ENCODE data around the gene FOXP3. TPM values are rescaled to one million over a fixed set of nuclear protein-coding genes. Genes with fewer than 3 reads are reported as not detected.
"Not testable (repeated sequence)": the region's sequence is repeated elsewhere in the genome, so short reads cannot be mapped to it uniquely, and the experiment has no call there.

FOXP3 gene
- total and polyA plus RNA-seq, 2 of the 8 experiments (the other 6 are each of a cell fraction or from before 2014, with no cell fraction given), result 0.37 to 0.54 TPM

GRCh38 chrX:49307775-49308174 is 43.3 kb upstream of the FOXP3 start:
- H3K79me1 ChIP-seq (ENCODE audit: low read depth, low read length); DNase-seq (ENCODE audit: low read depth in 1 of 2, low spot score in 2 of 2); H3K4ac ChIP-seq (replicated peaks; ENCODE audit: insufficient read length, low read depth, low read length); H3K56ac ChIP-seq (replicated peaks; ENCODE audit: insufficient read length, low read depth, low read length); H3K23me2 ChIP-seq (ENCODE audit: low read depth, low read length); H2BK12ac ChIP-seq (ENCODE audit: low read depth, low read length); POLR2A ChIA-PET (ENCODE audit: partially characterized antibody); H2BK5ac ChIP-seq (ENCODE audit: low read depth, low read length); H4K20me1 ChIP-seq (replicated peaks in 1 of 2; ENCODE audit: control insufficient read depth in 1 of 2, insufficient read depth in 2 of 2, low read length in 2 of 2); H3K9me3 ChIP-seq (ENCODE audit: insufficient read depth in 2 of 2, low read depth in 1 of 2, low read length in 1 of 2); H3K36me3 ChIP-seq (ENCODE audit: control insufficient read depth in 2 of 4, insufficient read depth in 4 of 4, low read length in 3 of 4); H3K4me2 ChIP-seq (ENCODE audit: insufficient read depth in 1 of 2, low read depth in 2 of 2, low read length in 2 of 2); H3K9ac ChIP-seq (replicated peaks in 1 of 4; ENCODE audit: extremely low read depth in 1 of 4, low read depth in 3 of 4, low read length in 3 of 4); H4K91ac ChIP-seq (replicated peaks; ENCODE audit: insufficient read length, low read length); H3K14ac ChIP-seq (ENCODE audit: insufficient read length); H2BK15ac ChIP-seq (ENCODE audit: low read length); H3K23ac ChIP-seq (ENCODE audit: insufficient read length); H2AFZ ChIP-seq (ENCODE audit: low read length); H3K27me3 ChIP-seq (replicated peaks in 1 of 4; ENCODE audit: control insufficient read depth in 3 of 4, extremely low read depth in 1 of 4, insufficient read depth in 3 of 4, low read length in 3 of 4); H3K18ac ChIP-seq (ENCODE audit: extremely low read depth, low read length); H2BK20ac ChIP-seq (ENCODE audit: low read length); H4K5ac ChIP-seq (ENCODE audit: insufficient read length, low read depth, low read length); H4K8ac ChIP-seq (ENCODE audit: extremely low read depth, insufficient read depth, low read length); FAIRE-seq; H2AK5ac ChIP-seq (ENCODE audit: low read depth, low read length); H3K27ac ChIP-seq (ENCODE audit: low read depth, low read length); H3K79me2 ChIP-seq (ENCODE audit: control insufficient read depth in 1 of 2, insufficient read depth in 2 of 2, low read length in 2 of 2); H2BK120ac ChIP-seq (replicated peaks; ENCODE audit: low read depth, low read length); H3K4me3 ChIP-seq (ENCODE audit: extremely low read depth in 1 of 4, insufficient read depth in 2 of 4, low read depth in 3 of 4, low read length in 4 of 4): not testable (repeated sequence)
- 95% methylated on average over 2 of the region's 2 CpGs; no CpG with 5 or more reads in 1 of the 2 experiments for WGBS, 2 experiments (ENCODE audit: extremely low coverage in 1 of 2, insufficient coverage in 1 of 2, insufficient read length in 1 of 2, insufficient replicate concordance in 2 of 2, low coverage in 1 of 2, low lambda C conversion rate in 2 of 2, missing lambda C conversion rate in 1 of 2)
- CTCF ChIA-PET (ENCODE audit: partially characterized antibody), result interaction anchor here (1.0 to 1.7 kb wide), 2 partner anchors 11 to 16 kb away, joined by 3 to 5 read pairs; no protein-coding TSS in a partner anchor
- peaks cover 4 to 22% (median 13%) of the 10 kb centered on the region in 4 experiments for H3K4me1 ChIP-seq (replicated peaks in 1 of 4; ENCODE audit: control insufficient read depth in 3 of 4, insufficient read depth in 4 of 4, low read length in 3 of 4)

Data from H1 (cell line).